DOHH2 (cell line): ENCODE data around the gene PLCB4.

Source experiments
- H3F3A ChIP-seq: fragments of 200-600 bp; sonication (generic), shearing (Covaris generic); 2 replicates; pipeline ENCODE4 v1.6.0; 2016; ENCODE audit warnings: antibody characterized with exemption, mild to moderate bottlenecking; ENCODE audit not compliant: control insufficient read depth, insufficient read depth
- H3K27ac ChIP-seq: fragments of 200-600 bp; sonication (generic); 2 replicates; pipeline ENCODE4 v1.5.1; 2014; ENCODE audit warnings: low read depth, mild to moderate bottlenecking, low read length, moderate library complexity
- H3K27me3 ChIP-seq: fragments of 200-600 bp; sonication (generic); 2 replicates; pipeline ENCODE4 v1.6.1; 2014; ENCODE audit warnings: mild to moderate bottlenecking, low read length, mixed read lengths; ENCODE audit not compliant: control insufficient read depth
- H3K36me3 ChIP-seq: fragments of 200-600 bp; sonication (generic); 2 replicates; pipeline ENCODE4 v1.6.1; 2014; ENCODE audit warnings: mild to moderate bottlenecking, low read length, moderate library complexity, mixed read lengths; ENCODE audit not compliant: control insufficient read depth
- H3K4me1 ChIP-seq: fragments of 200-600 bp; sonication (generic); 2 replicates; pipeline ENCODE4 v1.6.1; 2014; ENCODE audit warnings: mild to moderate bottlenecking, low read length, mixed read lengths; ENCODE audit not compliant: control insufficient read depth
- H3K4me2 ChIP-seq: fragments of 200-600 bp; sonication (generic); 2 replicates; pipeline ENCODE4 v1.6.0; 2014; ENCODE audit warnings: mild to moderate bottlenecking, low read length, moderate library complexity
- H3K4me3 ChIP-seq: fragments of 200-600 bp; sonication (generic); 2 replicates; pipeline ENCODE4 v1.5.1; 2014; ENCODE audit warnings: mild to moderate bottlenecking, low read length, mixed read lengths
- H3K79me2 ChIP-seq: fragments of 200-600 bp; sonication (generic); 2 replicates; pipeline ENCODE4 v1.6.1; 2014; ENCODE audit warnings: mild to moderate bottlenecking, low read length, mixed read lengths; ENCODE audit not compliant: control insufficient read depth
- H3K9me2 ChIP-seq: fragments of 200-600 bp; sonication (generic); replicated peaks from 2 replicates; pipeline ENCODE4 v1.6.1; 2014; ENCODE audit warnings: mild to moderate bottlenecking, low read length, mixed read lengths; ENCODE audit not compliant: control insufficient read depth
- H3K9me3 ChIP-seq: fragments of 200-600 bp; sonication (generic); 2 replicates; pipeline ENCODE4 v1.6.1; 2014; ENCODE audit warnings: antibody characterized with exemption, low read length, mixed read lengths; ENCODE audit not compliant: control insufficient read depth, insufficient read depth
- H4K20me1 ChIP-seq: fragments of 200-600 bp; sonication (generic); 2 replicates; pipeline ENCODE4 v1.6.0; 2014; ENCODE audit warnings: low read depth, mild to moderate bottlenecking, antibody characterized with exemption, low read length, moderate library complexity; ENCODE audit not compliant: control insufficient read depth, insufficient read depth
- EZH2phosphoT487 ChIP-seq: fragments of 200-600 bp; sonication (generic); IDR thresholded peaks from 2 replicates; pipeline ENCODE4 v1.6.1; 2017; ENCODE audit warnings: borderline replicate concordance, mild to moderate bottlenecking, antibody characterized with exemption, low read length, moderate library complexity, mixed read lengths
- TF ChIP-seq, protein P1 (sequence below): fragments of 200-600 bp; sonication (generic); IDR thresholded peaks from one replicate; pipeline ENCODE4 v1.5.1; 2014; ENCODE audit warnings: antibody characterized with exemption, mild to moderate bottlenecking, low read depth, low read length; ENCODE audit not compliant: poor library complexity, severe bottlenecking

Gene PLCB4

GRCh38 chr20:9261781-9262180 lies 192.9 kb downstream of the PLCB4 start:
- Histone ChIP-seq H4K20me1 (no peaks in the 10 kb centered on the region), H3K4me1 (no peaks in the 10 kb centered on the region), H3K27me3 (no peaks in the 10 kb centered on the region), H3K9me3 (no peaks in the 10 kb centered on the region), H3F3A (no peaks in the 10 kb centered on the region), H3K79me2 (no peaks in the 10 kb centered on the region), H3K36me3 (no peaks in the 10 kb centered on the region), H3K4me2 (no peak overlapping the region), H3K27ac (no peak overlapping the region), H3K9me2 (no peaks in the 10 kb centered on the region), H3K4me3 (no peak overlapping the region)
- TF ChIP-seq EZH2phosphoT487: no peak
- TF ChIP-seq, protein P1, sequence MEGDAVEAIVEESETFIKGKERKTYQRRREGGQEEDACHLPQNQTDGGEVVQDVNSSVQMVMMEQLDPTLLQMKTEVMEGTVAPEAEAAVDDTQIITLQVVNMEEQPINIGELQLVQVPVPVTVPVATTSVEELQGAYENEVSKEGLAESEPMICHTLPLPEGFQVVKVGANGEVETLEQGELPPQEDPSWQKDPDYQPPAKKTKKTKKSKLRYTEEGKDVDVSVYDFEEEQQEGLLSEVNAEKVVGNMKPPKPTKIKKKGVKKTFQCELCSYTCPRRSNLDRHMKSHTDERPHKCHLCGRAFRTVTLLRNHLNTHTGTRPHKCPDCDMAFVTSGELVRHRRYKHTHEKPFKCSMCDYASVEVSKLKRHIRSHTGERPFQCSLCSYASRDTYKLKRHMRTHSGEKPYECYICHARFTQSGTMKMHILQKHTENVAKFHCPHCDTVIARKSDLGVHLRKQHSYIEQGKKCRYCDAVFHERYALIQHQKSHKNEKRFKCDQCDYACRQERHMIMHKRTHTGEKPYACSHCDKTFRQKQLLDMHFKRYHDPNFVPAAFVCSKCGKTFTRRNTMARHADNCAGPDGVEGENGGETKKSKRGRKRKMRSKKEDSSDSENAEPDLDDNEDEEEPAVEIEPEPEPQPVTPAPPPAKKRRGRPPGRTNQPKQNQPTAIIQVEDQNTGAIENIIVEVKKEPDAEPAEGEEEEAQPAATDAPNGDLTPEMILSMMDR: no peak

DNA sequence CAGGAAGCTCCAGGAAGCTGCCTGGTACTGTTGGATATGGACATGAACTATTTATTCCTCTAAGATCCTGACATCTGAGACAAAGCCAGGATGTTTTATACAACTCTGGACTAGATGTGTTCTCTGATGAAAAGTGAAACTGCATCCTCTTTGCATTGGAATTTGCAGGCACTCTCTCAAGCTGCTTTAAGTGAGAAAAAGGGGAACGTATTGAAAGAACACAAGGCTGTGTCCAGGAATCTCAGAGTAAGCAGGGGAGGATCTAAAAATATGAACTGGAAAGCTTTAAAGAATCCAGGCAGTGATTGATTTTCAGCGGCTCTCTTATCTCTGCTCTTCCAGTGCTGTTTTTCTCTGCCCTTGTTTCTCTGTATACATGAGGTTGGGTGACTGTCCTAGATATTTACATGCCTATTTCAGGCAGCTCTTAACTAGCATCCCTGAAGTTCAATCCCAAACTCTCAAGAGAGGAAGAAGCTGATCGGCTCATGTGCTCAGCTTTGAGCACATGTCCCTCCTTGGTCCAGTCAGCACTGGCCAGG lies 193.8 kb downstream of the PLCB4 start:
- H3K9me3 ChIP-seq: no peaks in the 10 kb centered on the region
- H3K9me2 ChIP-seq: no peaks in the 10 kb centered on the region
- no peaks in the 10 kb centered on the region for H3F3A ChIP-seq
- no peak overlapping the region for H3K4me3 ChIP-seq
- no peaks in the 10 kb centered on the region for H3K27me3 ChIP-seq
- H3K4me1 ChIP-seq: no peaks in the 10 kb centered on the region
- TF ChIP-seq, protein P1: no peak
- no peak for TF ChIP-seq EZH2phosphoT487
- no peaks in the 10 kb centered on the region for H3K79me2 ChIP-seq
- no peak overlapping the region for H3K27ac ChIP-seq
- no peaks in the 10 kb centered on the region for H4K20me1 ChIP-seq
- no peak overlapping the region for H3K4me2 ChIP-seq
- no peaks in the 10 kb centered on the region for H3K36me3 ChIP-seq

- no peaks in the 10 kb centered on the region for H3K27me3 ChIP-seq
- H3F3A ChIP-seq: no peaks in the 10 kb centered on the region
- no peaks in the 10 kb centered on the region for H3K9me3 ChIP-seq
- H3K4me3 ChIP-seq: no peak overlapping the region
- H3K79me2 ChIP-seq: no peaks in the 10 kb centered on the region
- H4K20me1 ChIP-seq: no peaks in the 10 kb centered on the region
- H3K27ac ChIP-seq: no peak overlapping the region
- no peak overlapping the region for H3K4me2 ChIP-seq
- no peaks in the 10 kb centered on the region for H3K36me3 ChIP-seq
- TF ChIP-seq, protein P1: no peak
- no peak for TF ChIP-seq EZH2phosphoT487
- H3K9me2 ChIP-seq: no peaks in the 10 kb centered on the region; the same call in 1 of the 2 replicates
- H3K4me1 ChIP-seq: no peaks in the 10 kb centered on the region
Measured at GRCh38 chr20:9269280-9269971, 200.5 kb downstream of the PLCB4 start.
